Pancreas (tissue), 10 donors: Measurements from ENCODE around the gene PTPRG. TPM values are rescaled to one million over a fixed set of nuclear protein-coding genes. Genes with fewer than 3 reads are reported as not detected.

ENCODE experiments used
- ATAC-seq, 4 donors: fragments of 200-7000 bp; cut with Tn5 transposase; one replicate each; pipeline versions ENCODE4 v1.8.0 to v1.9.1; 2020; ENCODE audit warnings: mild to moderate bottlenecking in 4 of 4, moderate library complexity in 4 of 4
- DNase-seq, 6 donors: peaks; one replicate each; pipeline ENCODE4 v3.0.0-alpha.2; 2020
- FAIRE-seq: peaks from 2 replicates; lab custom pipeline; 2012; peaks lifted over from hg19 to GRCh38; lab: Jason Lieb, UNC
- H3K27ac ChIP-seq, 4 donors: fragments of 200-600 bp; sonication (generic); 1 replicate in 3 of 4; 2 replicates in 1 of 4; pipeline versions ENCODE4 v1.5.0 to v1.8.0; 2020
- H3K27me3 ChIP-seq, 4 donors: fragments of 200-600 bp; one replicate each; pipeline ENCODE4 v1.8.0; 2021
- H3K36me3 ChIP-seq, 3 donors: fragments of 200-600 bp; sonication (generic) in 1 of 3; one replicate each; pipeline versions ENCODE4 v1.5.0 to v1.8.0; 2020 to 2021
- H3K4me1 ChIP-seq, 3 donors: fragments of 200-600 bp; one replicate each; pipeline ENCODE4 v1.8.0; 2021
- H3K4me3 ChIP-seq, 4 donors: fragments of 200-600 bp; sonication (generic) in 2 of 4; one replicate each; pipeline versions ENCODE4 v1.5.0 to v1.8.0; 2020 to 2021
- H3K9me3 ChIP-seq, 4 donors: fragments of 200-600 bp; one replicate each; pipeline ENCODE4 v1.8.0; 2021
- CTCF ChIP-seq, 4 donors: fragments of 200-600 bp; sonication (generic) in 3 of 4; IDR thresholded peaks; one replicate each; pipeline versions ENCODE4 v1.5.0 to v1.8.0; 2021; ENCODE audit warnings: antibody characterized with exemption in 4 of 4
- WGBS, 2 donors: extraction: QIAGEN DNeasy Blood & Tissue Kit; methylation state at CpG; one replicate each; pipeline ENCODE4 v1.1.7; 2013; 5-methylcytosine and 5-hydroxymethylcytosine counted together
- intact Hi-C, 3 donors: fragments of 100-400 bp; cut with DNase I; formaldehyde crosslinking; loops; one replicate each; pipeline versions ENCODE4 v1.11.1 to v1.14.2; 2022
- polyA plus RNA-seq, 2 donors: library from polyadenylated mRNA; stranded (reverse); fragments of 200-250 nt; gene quantifications; one replicate each; pipeline ENCODE4 v1.2.3, GENCODE V29; 2013
- total RNA-seq, 6 donors: library from RNA; stranded (reverse); fragmentation: NEBNext Ultra II Directional in 4 of 6; extraction: Animal tissue kit (Norgen Biotek cat#: 25700) in 4 of 6; gene quantifications; one replicate each; pipeline versions ENCODE4 v1.2.1 to v1.2.4, GENCODE V29; 2021 to 2023
- donor health status: healthy with polysubstance abuse.
- donor health status: DM: no; HTN: no; CAD: no; lungs with moderate emphysema.
- donor health status: DM: no; HTN: no; CAD: no.
- donor health status: control.
- donor health status: control.
- donor health status: Bipolar disorder and iron deficiency.
- donor health status: DM: yes; HTN: yes; CAD: no.
- donor health status: DM: no; HTN: no; CAD: no.
- donor health status: DM: no; HTN: no; CAD: no.
- donor health status: DM: yes; HTN: yes; CAD: no.

Gene PTPRG
- total and polyA plus RNA-seq, 8 donors, result 2.8 to 20.5 (median 9.5) TPM

GRCh38 chr3:62022312-62022711, 460.9 kb downstream of the PTPRG start:
- H3K4me3 ChIP-seq, result no peak overlapping the region
- no peaks in the 10 kb centered on the region for H3K4me1 ChIP-seq
- ATAC-seq (no peak), DNase-seq (no peak), FAIRE-seq (no peak)
- WGBS, 2 donors, result 68 to 86% methylated on average over 4 of the region's 4 CpGs
- TF ChIP-seq CTCF (IDR thresholded peaks at IDR 0.05), result no peak
- no peaks in the 10 kb centered on the region for H3K27me3 ChIP-seq
- H3K36me3 ChIP-seq, result no peaks in the 10 kb centered on the region
- H3K9me3 ChIP-seq, result no peaks in the 10 kb centered on the region
- intact Hi-C loops, result no loop called here
- no peak overlapping the region for H3K27ac ChIP-seq

- ATAC-seq (no peak), DNase-seq (no peak), FAIRE-seq (no peak)
- TF ChIP-seq CTCF (IDR thresholded peaks at IDR 0.05), result no peak
- H3K4me1 ChIP-seq, result no peaks in the 10 kb centered on the region
- intact Hi-C loops, result no loop called here
- H3K27me3 ChIP-seq, result no peaks in the 10 kb centered on the region
- H3K4me3 ChIP-seq, result no peak overlapping the region
- no peaks in the 10 kb centered on the region for H3K9me3 ChIP-seq
- WGBS, 2 donors, result 85 to 88% methylated on average over 3 of the region's 3 CpGs
- H3K27ac ChIP-seq, result no peak overlapping the region
- no peaks in the 10 kb centered on the region for H3K36me3 ChIP-seq
Observed at GRCh38 chr3:62024882-62025281, 463.5 kb downstream of the PTPRG start.

GRCh38 chr3:62025913-62026312, 464.5 kb downstream of the PTPRG start:
- intact Hi-C loops, result no loop called here
- no peaks in the 10 kb centered on the region for H3K27me3 ChIP-seq
- H3K36me3 ChIP-seq, result no peaks in the 10 kb centered on the region
- ATAC-seq (no peak), DNase-seq (no peak), FAIRE-seq (peak; percentile 13)
- no peaks in the 10 kb centered on the region for H3K9me3 ChIP-seq
- no peaks in the 10 kb centered on the region for H3K4me1 ChIP-seq
- TF ChIP-seq CTCF (IDR thresholded peaks at IDR 0.05), result no peak
- no peak overlapping the region for H3K27ac ChIP-seq
- no peak overlapping the region for H3K4me3 ChIP-seq
- 94 to 100% methylated on average over 1 of the region's 1 CpG for WGBS, 2 donors

- ATAC-seq, result no peak
- WGBS, 2 donors, result 82 to 84% methylated on average over 4 of the region's 4 CpGs
- no peak for DNase-seq
- Histone ChIP-seq H3K4me1 (no peaks in the 10 kb centered on the region), H3K4me3 (no peak overlapping the region), H3K27me3 (no peaks in the 10 kb centered on the region), H3K9me3 (no peaks in the 10 kb centered on the region), H3K36me3 (no peaks in the 10 kb centered on the region), H3K27ac (no peak overlapping the region)
- intact Hi-C loops, result no loop called here
- TF ChIP-seq CTCF (IDR thresholded peaks at IDR 0.05), result no peak
- FAIRE-seq, result no peak
Observed at GRCh38 chr3:62027241-62027640, 465.9 kb downstream of the PTPRG start.

- ATAC-seq, result no peak
- DNase-seq, result no peak
- no peak overlapping the region for H3K4me3 ChIP-seq
- H3K36me3 ChIP-seq, result no peaks in the 10 kb centered on the region
- no peak for FAIRE-seq
- no peak for TF ChIP-seq CTCF (IDR thresholded peaks at IDR 0.05)
- H3K27ac ChIP-seq, result no peak overlapping the region
- WGBS, 2 donors, result 92 to 94% methylated on average over 5 of the region's 5 CpGs
- H3K27me3 ChIP-seq, result no peaks in the 10 kb centered on the region
- H3K4me1 ChIP-seq, result no peaks in the 10 kb centered on the region
- intact Hi-C loops, result no loop called here
- no peaks in the 10 kb centered on the region for H3K9me3 ChIP-seq
Observed at GRCh38 chr3:62027796-62028195, 466.4 kb downstream of the PTPRG start.
